SU-DHL-6 (cell line): ENCODE results near the gene WDR33.

Source experiments
- H2AFZ ChIP-seq: fragments of 200-600 bp; sonication (generic); 2 replicates; pipeline ENCODE4 v1.6.1; 2014; ENCODE audit warnings: low read depth, mild to moderate bottlenecking, moderate library complexity, mixed read lengths, antibody characterized with exemption, low read length; ENCODE audit not compliant: severe bottlenecking
- H3F3A ChIP-seq: fragments of 200-600 bp; shearing (Covaris generic); 2 replicates; pipeline ENCODE4 v1.6.0; 2016; ENCODE audit warnings: antibody characterized with exemption, mild to moderate bottlenecking; ENCODE audit not compliant: insufficient read depth
- H3K27ac ChIP-seq: fragments of 200-600 bp; sonication (generic); 2 replicates; pipeline ENCODE4 v1.5.1; 2016; ENCODE audit warnings: low read depth, mild to moderate bottlenecking, low read length, moderate library complexity, mixed read lengths
- H3K27me3 ChIP-seq: fragments of 200-600 bp; sonication (generic), shearing (Covaris generic); 2 replicates; pipeline ENCODE4 v1.6.0; 2014; ENCODE audit warnings: mild to moderate bottlenecking, low read length
- H3K36me3 ChIP-seq: fragments of 200-600 bp; sonication (generic); 2 replicates; pipeline ENCODE4 v1.6.1; 2014; ENCODE audit warnings: mild to moderate bottlenecking, low read length, mixed read lengths
- H3K4me2 ChIP-seq: fragments of 300-600, 200-600 bp; shearing (Covaris generic), sonication (generic); 2 replicates; pipeline ENCODE4 v1.6.0; 2014; ENCODE audit warnings: low read length, low read depth, mild to moderate bottlenecking; ENCODE audit not compliant: poor library complexity, severe bottlenecking
- H3K4me3 ChIP-seq: fragments of 200-600 bp; sonication (generic); 2 replicates; pipeline ENCODE4 v1.5.1; 2014; ENCODE audit warnings: antibody characterized with exemption, low read length, mild to moderate bottlenecking, mixed read lengths; ENCODE audit not compliant: insufficient read depth, poor library complexity, severe bottlenecking
- H3K79me2 ChIP-seq: fragments of 200-600 bp; sonication (generic); 2 replicates; pipeline ENCODE4 v1.6.1; 2014; ENCODE audit warnings: mild to moderate bottlenecking, low read length, moderate library complexity; ENCODE audit not compliant: insufficient read depth
- H3K9ac ChIP-seq: fragments of 200-600 bp; sonication (generic); 2 replicates; pipeline ENCODE4 v1.7.0; 2014; ENCODE audit warnings: mild to moderate bottlenecking, low read length
- H3K9me2 ChIP-seq: fragments of 200-600 bp; sonication (generic); replicated peaks from 2 replicates; pipeline ENCODE4 v1.6.1; 2014; ENCODE audit warnings: low read length; ENCODE audit not compliant: insufficient read depth
- H3K9me3 ChIP-seq: fragments of 200-600 bp; sonication (generic); 2 replicates; pipeline ENCODE4 v1.6.1; 2014; ENCODE audit warnings: low read length, mixed read lengths; ENCODE audit not compliant: insufficient read depth
- H4K20me1 ChIP-seq: fragments of 200-600 bp; sonication (generic); 2 replicates; pipeline ENCODE4 v1.6.1; 2014; ENCODE audit warnings: low read depth, mild to moderate bottlenecking, antibody characterized with exemption, low read length, moderate library complexity, mixed read lengths
- CTCF ChIP-seq: fragments of 200-600 bp; sonication (generic); IDR thresholded peaks from one replicate; pipeline ENCODE4 v1.5.1; 2017; ENCODE audit warnings: antibody characterized with exemption, mild to moderate bottlenecking, low read length, moderate library complexity; ENCODE audit not compliant: insufficient read depth, poor library complexity, severe bottlenecking
- EZH2phosphoT487 ChIP-seq: fragments of 200-600 bp; sonication (generic), shearing (Covaris generic); conservative IDR thresholded peaks from 2 replicates; pipeline ENCODE4 v1.6.1; 2018; ENCODE audit warnings: mild to moderate bottlenecking, antibody characterized with exemption, low read length, moderate library complexity, mixed read lengths

Gene WDR33

GRCh38 chr2:127674241-127675209 lies 136.4 kb downstream of the WDR33 start:
- no peaks in the 10 kb centered on the region for H3K9me3 ChIP-seq
- no peaks in the 10 kb centered on the region for H3K27me3 ChIP-seq
- no peak overlapping the region for H2AFZ ChIP-seq
- TF ChIP-seq EZH2phosphoT487 (no peak), CTCF (no peak)
- H3K79me2 ChIP-seq: no peaks in the 10 kb centered on the region
- H3K4me2 ChIP-seq: no peak overlapping the region
- H3K36me3 ChIP-seq: no peaks in the 10 kb centered on the region
- H3K27ac ChIP-seq: no peak overlapping the region
- H3F3A ChIP-seq: no peaks in the 10 kb centered on the region
- H3K9ac ChIP-seq: no peak overlapping the region
- H3K9me2 ChIP-seq: no peaks in the 10 kb centered on the region
- no peak overlapping the region for H3K4me3 ChIP-seq
- no peaks in the 10 kb centered on the region for H4K20me1 ChIP-seq

GRCh38 chr2:127673291-127674069 lies 137.5 kb downstream of the WDR33 start:
- Histone ChIP-seq H4K20me1 (no peaks in the 10 kb centered on the region), H3K9me2 (no peaks in the 10 kb centered on the region), H3K36me3 (no peaks in the 10 kb centered on the region), H2AFZ (no peak overlapping the region), H3K27ac (no peak overlapping the region), H3K79me2 (no peaks in the 10 kb centered on the region), H3F3A (no peaks in the 10 kb centered on the region), H3K4me2 (no peak overlapping the region), H3K9me3 (no peaks in the 10 kb centered on the region), H3K4me3 (no peak overlapping the region), H3K27me3 (no peaks in the 10 kb centered on the region), H3K9ac (no peak overlapping the region)
- TF ChIP-seq CTCF (no peak), EZH2phosphoT487 (no peak)

- no peaks in the 10 kb centered on the region for H4K20me1 ChIP-seq
- no peaks in the 10 kb centered on the region for H3K79me2 ChIP-seq
- no peak for TF ChIP-seq EZH2phosphoT487
- no peak for TF ChIP-seq CTCF
- H3K36me3 ChIP-seq: no peaks in the 10 kb centered on the region
- no peak overlapping the region for H2AFZ ChIP-seq
- H3K4me2 ChIP-seq: no peak overlapping the region
- H3K27ac ChIP-seq: no peak overlapping the region
- no peaks in the 10 kb centered on the region for H3K27me3 ChIP-seq
- no peaks in the 10 kb centered on the region for H3K9me2 ChIP-seq
- H3K9ac ChIP-seq: no peak overlapping the region
- H3F3A ChIP-seq: no peaks in the 10 kb centered on the region
- no peak overlapping the region for H3K4me3 ChIP-seq
- no peaks in the 10 kb centered on the region for H3K9me3 ChIP-seq
Measured at GRCh38 chr2:127672341-127673224, 138.4 kb downstream of the WDR33 start.
